Inflammatory macrophage treated with lipopolysaccharide for 4 hours (primary cell): ENCODE results near the gene FTCDNL1.

Experiments used
- DNase-seq: peaks from one replicate; pipeline ENCODE4 v3.0.0-alpha.2; 2020

FTCDNL1 gene

DNA sequence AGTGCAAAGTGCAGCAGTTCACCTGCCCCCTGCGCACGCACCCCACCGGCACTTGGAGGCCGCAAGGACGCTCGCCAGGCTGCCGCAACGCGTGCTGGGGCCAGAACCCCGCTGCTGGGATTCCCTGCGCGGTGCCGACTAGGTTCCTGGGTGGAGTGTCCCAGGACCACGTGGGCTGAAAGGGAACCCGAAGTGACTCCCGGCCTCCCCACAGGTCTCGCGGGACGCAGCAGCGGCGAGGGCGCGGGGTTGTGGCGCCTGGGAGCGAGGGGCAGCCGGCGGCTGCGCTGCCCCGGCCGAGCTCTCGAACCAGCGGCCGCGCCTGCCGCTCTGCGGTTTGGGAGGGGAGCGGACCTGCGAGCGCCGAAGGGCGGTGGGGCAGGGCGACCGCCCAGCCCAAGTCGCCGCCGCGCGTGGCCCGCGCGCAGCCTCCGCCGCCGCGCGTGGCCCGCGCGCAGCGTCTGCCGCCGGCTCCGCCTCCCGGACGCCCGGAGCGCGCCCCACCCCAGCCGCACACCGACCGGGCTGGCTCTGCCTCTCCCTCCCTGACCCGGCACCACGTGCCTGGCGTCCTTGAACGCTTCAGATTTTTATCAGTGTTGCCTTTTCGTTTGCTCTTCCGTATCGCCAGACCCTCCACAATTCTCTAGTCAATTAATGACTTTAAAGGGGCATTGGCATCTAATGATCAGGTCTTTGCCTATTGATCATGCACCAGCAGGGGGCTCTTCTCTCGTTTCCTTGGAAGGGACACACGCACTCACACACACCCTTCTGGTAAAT is at the start of gene FTCDNL1:
Gene FTCDNL1 (minus strand): TSS at position 475 of the 783 bp plus-strand sequence. CDS start 2,230 bp downstream, outside the sequence.
- DNase-seq = peak; percentile 76

DNA sequence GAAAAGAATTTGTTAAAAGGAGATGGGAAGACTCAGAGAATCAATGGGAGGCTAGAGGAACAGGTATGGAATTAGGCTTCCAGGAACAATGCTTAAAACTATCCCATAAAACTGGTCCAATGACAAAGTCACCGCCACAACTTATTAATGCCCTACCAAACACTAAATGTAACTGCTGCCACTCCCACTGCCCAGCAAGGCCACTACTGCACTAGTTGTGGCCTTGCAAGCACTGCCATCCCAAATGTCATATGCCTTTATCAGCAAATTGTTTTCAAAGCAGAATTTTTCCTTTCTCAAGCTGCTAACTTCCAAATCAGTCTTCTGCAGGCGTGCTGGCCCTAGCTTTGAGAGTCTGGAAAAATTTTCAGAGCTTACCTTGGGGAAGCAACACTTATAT is 45.6 kb upstream of the FTCDNL1 start:
- DNase-seq = no peak

DNA sequence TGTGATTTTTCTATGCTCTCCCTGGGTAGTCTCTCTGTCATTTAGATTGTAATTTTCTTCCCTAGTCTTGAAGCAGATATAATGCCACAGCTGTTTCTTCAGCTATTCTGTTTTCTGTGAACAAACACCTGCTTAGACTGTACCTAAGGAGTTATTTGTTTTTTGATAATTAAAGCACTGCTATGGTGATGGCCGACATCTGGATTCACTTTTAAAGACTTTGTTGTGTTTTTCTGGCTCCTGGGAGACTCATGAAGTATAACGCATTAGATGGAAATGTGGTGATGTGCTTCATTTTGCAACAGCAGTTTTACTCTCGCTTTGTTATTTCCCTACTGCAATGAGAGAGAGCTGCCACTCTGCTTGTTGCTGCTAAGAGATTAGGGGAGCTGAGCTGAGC is 44.4 kb upstream of the FTCDNL1 start:
- no peak for DNase-seq

DNA sequence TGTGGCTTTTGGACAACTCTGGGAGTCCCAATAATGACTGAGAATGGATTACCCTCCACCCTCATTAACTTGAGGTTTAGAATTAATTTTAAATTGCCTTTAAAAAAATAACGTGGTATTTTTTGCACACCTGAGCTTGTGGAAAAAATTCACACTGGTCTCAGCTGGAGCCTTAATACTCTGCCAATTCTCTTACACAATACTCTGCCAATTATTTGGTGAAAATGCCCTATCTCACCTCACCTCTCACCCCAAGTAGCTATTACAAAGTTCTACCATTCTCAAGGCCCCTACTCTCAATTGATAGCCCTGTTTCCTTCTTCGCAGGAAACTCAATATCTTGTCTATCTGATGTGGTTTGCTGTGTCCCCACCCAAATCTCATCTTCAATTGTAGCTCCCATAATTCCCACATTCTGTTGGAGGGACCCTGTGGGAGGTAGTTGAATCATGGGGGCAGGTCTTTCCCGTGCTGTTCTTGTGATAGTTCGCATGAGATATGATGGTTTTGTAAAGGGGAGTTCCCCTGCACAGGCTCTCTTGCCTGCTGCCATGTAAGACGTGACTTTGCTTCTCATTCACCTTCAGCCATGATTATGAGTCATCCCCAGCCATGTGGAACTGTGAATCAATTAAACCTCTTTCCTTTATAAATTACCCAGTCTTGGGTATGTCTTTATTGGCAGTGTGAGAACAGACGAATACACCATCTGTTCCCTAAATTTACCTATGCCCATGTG is 32.7 kb upstream of the FTCDNL1 start:
- no peak for DNase-seq

DNA sequence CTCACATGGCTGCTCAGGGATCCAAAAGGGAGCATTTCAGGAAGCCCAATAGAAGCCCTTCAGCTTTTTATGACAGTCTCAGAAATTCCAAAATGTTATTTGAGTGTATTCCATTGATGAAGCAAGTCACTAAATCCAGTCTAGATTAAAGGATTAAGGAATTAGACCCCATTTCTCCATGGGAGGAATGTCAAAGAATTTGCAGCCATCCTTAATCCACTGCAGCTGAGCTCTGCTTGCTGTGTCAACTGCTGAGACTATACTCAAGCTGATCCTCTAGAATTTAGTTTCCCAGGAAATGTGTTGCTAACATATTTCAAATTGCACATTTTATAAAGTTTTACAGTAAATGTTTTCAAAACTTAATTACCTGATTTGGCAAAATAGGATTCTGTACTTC is 31.7 kb upstream of the FTCDNL1 start:
- DNase-seq = no peak

DNA sequence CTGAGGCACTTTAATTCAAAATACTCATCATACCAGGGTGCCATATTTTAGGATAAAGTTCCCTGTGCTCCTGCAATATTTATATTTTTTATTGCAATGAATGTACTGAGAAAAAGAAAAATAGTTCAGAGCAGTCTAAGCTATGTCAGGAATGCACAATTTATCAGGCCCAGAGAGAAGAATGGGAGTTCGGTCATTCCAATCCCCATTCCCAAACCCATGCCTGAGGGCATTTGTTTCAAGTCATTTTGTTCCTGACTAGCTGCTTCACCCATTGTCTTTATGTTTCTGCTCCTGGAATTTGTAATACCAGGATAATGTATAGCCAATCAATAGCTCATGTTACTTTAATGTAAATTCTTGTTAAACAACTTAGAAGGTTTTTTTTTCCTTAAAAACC is 24.4 kb upstream of the FTCDNL1 start:
- no peak for DNase-seq

DNA sequence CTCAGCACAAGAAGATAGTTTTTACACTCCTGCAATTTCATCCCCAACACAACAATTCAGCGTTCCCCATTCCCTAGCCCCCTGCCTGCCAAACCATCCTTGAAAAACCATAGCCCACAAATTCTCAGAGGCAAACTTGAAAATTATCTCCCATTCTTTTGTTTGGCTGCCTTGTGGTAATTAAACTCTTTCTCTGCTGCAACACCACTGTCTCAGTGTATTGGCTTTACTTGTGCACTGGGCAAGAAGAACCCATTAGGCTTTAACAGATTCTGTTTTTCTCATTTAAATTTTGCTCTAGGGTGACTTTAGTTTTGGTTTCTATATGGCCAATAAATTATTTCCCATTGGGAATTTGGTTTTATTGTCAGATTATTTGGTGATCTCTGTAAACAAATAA is 23.2 kb upstream of the FTCDNL1 start:
- no peak for DNase-seq

DNA sequence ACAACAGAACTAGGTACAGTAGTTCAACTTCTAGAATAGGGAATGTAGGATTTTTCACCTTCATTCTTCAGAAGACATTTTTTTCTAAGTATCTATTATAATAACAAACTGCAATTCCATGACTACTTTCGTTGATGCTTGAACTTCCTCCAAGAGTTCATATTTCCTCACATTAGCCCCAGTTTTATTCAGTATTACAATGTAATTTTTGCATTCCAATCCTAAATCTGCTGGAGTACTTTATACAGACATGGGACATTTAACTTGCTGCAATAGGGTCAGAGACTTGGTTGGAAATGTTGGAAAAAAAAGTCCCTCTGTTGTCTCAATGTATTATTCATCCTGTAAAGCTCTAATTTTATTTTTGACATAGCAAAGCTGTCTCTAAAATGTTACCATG is 19.6 kb upstream of the FTCDNL1 start:
- no peak for DNase-seq

DNA sequence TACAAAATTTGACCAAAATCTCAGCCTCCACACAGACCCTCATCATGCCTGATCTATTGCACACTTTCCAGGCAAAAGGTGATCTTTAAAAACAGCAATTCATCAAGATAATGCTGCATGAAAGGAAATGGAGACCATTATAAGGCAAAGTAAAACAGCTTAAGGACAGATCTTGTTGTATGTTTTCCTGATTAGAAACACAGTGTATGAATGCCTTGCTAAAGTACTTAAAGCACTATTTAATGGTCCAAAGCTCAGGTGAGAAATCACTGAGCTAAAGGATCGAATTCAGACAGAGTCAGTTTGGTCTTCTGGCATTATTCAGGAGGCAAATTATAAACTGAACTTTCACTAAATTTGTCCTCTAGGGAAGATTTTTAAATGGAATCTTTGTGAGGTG is 18.7 kb upstream of the FTCDNL1 start:
- DNase-seq = no peak

DNA sequence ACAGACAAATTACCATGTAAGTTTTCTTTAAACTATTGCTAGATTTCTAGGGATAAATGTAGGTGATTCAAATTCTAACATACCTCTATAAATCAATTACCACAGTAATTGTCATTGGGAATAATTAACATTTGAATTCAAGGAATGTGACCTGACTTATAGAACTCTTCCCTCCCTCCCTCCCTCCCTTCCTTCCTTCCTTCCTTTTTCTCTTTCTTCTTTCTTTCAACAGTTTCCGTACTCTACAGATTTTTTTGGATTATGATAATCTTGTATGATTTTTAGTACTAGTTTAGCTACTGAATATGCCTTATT is 18.2 kb upstream of the FTCDNL1 start:
- no peak for DNase-seq

DNA sequence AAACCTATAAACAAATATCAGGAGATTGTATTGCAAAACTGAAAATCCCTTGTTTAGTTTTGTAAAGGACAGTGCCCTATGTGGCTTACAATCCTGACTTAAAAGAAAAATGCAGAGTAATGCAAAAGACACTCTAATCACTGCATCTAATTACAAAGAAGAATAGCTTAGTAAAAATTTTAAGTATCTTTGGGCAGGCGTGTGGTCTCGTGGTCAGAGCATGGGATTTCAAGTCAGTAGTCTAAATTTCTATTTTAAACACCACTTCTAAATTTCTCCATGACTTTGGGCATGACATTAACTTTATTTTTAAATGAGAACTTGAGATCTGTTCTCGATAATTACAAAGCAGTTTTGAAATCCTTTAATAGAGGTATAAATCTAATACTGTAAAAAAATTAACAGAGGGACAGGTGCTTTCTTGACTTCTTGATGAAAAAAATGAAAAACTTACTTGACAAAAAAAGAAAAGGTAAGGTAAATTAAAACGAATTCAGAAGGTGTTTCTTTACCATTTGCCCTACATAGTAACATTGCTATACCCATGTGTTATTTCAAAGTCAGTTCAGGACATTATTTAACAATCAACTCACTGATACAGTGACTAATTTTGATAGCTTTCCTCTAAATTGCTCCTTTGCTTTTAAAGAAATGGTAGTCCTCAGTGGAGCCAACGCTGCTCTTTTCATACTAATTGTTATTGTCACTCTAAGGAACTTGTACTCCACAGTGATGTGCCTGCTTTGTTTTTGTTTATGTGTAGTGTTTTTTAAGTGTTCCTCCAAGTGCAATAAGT is 17.6 kb upstream of the FTCDNL1 start:
- DNase-seq = no peak

DNA sequence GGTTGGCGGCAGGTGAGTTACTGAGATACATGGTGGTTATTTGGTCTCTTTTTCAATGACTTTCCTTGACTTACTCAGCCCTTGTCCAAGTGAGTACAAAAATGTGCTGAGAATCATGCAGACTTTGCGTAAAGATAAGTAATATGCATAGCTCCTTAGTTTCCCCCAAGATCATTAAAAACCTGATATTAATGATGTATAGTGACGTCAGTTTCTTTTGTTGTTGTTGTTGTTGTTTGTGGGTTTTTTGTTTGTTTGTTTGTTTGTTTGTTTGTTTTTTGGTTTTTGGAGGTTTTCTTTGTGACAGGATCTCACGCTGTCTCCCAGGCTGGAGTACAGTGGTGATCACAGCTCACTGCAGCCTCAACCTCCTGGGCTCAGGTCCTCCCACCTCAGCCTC is 14.9 kb upstream of the FTCDNL1 start:
- DNase-seq = no peak

DNA sequence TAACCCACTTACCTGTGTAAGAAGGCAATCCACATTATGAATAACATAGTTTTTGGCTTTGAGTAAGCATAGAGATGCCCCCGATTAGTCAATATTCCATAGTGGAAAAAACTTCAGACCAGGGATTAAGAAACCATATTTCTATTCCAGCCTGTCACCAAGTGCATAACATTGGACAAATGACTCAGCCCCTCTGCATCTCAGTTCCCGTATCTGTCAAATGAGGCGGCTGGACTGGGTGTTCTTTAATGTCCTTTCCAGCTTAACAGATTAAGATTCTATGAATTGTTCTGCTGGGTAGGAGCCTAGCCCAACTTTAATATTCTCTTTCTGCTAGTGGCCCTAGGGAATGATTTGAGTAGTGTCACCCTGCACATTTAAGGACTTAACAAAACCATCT is 11.8 kb upstream of the FTCDNL1 start:
- DNase-seq = peak; percentile 16

DNA sequence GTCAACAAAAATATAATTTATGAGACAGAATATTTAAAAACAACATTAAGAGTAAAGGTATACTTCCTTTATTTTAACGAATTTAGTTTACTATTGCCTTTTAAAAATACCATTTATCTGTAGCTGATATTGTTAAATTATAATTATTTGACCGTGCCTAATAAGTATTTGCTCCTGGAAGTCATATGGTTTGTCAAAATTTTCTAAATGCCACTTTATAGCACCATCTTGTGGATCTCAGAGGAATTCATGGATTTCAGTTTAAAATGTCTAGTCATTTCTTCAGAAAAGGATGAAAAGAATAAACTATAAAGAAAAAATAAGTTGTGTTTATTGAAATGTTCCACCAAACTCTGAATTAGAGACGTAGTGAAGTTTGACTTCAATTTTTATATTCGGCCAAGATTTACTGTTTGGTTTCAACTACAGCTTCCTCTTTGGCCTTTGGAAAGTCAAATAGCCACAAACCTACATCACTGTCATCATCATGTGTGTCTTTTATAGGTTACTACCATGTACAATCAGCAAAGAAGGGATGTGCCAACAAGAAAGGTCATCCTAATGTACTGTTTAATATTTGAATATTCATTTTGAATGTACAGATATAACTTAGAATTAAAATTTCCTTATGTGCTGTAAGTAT is 10.3 kb upstream of the FTCDNL1 start:
- peak; percentile 69 for DNase-seq

DNA sequence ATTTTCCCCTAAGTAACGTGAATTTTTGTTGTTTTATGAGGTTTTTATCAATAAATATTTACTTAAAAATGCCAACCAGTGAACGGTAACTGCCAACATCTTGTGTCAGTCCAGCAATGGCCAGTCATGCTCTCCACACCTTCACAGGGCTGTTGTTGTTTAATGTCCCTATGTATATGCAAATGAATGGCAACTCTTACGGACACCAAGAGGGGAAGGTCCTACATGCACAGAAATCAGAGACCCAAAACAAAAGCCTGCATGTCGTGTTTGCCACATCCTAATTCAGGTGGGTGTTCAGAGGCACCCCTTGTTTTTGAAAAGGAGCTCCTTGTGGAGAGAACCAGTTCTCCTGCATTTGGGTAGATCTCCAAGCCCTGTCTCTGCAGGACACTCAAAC is 4.8 kb upstream of the FTCDNL1 start:
- DNase-seq = no peak

DNA sequence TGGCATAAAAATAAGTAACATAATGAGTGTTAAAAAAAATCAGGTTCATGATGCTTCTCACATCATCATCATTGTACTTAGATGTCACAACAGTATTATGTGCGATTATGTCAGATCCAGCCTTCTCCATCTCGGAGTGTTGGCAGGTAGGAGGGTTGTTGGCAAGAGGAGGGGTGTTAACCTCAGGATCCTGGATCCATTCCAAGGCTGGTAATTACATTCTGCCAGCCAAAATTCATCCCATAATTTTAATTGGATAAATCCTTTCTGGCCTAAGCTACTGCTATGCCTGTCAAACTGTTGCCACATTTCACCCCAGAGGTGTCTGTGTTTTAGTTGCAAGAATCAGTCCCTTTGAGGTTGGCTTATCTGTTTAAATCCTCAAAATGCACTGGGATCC is 891 bp upstream of the FTCDNL1 start:
- no peak for DNase-seq

DNA sequence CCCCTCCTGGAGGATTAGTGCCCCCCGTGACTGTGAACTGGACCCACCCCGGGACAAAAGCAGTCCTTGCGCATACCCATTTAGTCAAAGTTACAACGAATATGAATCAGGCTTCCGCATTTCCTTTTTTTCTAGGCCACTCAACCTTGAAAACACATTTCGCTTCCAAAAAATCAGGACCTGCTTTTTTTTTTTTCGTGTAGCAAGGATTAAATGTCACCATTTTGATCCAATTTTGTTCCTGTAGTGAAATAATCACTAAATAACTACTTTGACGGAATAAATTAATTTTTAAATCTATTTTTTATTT is 464 bp upstream of the FTCDNL1 start:
- DNase-seq = peak; percentile 64

DNA sequence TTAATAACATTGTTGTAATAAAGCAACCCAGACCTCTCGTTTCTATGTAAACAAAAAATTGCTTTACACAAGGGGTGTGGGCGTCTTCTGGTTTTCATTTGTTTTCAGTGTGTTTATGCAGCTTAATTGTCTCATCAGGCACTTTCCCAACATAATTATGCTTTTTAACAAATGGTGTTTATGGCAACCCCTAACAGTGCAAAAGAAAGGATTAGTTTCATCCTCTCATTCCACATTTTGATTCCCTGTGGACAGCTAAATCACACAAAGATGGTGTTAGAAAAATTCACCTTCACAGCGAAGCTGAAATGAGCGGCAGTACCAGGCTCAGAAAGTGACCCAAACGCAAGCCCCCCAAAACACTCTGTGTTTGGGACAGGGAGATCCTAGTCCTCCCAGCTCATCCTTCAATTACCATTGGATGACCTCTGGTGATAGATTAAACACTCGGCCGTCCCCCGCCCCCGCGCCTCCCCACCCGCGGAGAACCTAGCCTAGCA is 724 bp downstream of the FTCDNL1 start:
- DNase-seq = peak; percentile 26

DNA sequence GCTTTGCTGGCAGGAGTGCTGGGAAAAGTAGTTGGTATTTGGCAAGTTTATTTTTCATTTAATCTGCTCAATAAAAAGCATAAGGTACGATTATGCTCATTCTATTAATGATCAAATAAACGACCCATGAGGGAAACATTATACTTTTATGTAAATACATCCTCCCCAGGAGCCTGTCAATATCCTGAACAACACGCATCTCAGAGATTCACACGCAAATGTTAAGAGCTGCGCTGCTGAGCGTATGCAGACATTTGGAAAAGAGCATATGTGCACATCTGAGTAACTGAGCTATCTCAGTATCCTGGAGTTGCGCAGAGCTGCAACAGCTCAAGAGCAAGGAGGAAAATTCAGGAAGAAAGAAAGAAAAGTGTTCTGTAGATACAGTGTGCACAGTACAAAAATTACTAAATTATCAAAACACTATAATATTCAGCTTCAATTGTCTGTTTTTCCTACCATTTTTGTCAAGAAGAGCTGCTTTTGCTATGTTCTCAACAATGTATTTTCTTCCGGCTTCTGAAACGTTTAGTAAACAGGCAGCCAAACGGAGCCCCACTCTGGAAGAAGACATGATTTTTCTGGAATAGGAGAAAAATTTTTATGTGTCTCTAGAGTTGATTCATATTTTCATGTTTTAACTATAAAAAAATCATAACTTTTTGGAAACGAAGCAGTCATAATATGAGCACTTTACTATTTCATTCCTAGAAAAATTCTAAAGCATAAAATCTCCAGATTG is 2.4 kb downstream of the FTCDNL1 start:
- no peak for DNase-seq

DNA sequence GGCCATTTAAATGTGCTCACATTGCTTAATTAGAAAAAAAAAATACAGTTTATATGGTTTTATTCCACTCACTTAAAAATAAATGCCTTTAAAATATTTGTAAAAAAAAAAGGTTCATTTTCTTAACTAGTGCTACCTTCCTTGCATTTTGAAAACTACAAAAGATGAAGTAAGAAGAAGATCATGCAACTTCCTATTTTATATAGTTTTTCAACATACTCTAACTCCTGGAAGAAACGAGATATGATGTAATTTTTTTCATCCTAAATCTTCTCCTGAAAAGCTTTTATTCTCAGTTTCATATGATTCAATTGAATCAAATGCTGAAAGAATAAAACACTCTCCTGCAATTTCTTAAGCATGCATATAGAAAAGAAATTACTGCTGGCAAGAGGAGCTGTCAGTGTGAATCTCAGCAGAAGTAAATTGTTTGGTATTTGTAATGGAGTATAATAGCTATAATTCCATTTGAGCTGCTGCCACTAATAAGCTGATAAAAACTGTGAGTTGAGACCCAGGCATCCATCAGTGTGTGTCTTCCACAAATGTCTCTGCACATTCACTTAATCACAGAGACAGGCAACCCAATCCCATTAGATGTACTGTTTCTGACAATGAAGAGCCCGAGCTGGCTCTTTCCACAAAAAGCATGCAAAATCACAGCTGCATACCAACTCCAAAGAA is 3.7 kb downstream of the FTCDNL1 start:
- peak; percentile 63 for DNase-seq

DNA sequence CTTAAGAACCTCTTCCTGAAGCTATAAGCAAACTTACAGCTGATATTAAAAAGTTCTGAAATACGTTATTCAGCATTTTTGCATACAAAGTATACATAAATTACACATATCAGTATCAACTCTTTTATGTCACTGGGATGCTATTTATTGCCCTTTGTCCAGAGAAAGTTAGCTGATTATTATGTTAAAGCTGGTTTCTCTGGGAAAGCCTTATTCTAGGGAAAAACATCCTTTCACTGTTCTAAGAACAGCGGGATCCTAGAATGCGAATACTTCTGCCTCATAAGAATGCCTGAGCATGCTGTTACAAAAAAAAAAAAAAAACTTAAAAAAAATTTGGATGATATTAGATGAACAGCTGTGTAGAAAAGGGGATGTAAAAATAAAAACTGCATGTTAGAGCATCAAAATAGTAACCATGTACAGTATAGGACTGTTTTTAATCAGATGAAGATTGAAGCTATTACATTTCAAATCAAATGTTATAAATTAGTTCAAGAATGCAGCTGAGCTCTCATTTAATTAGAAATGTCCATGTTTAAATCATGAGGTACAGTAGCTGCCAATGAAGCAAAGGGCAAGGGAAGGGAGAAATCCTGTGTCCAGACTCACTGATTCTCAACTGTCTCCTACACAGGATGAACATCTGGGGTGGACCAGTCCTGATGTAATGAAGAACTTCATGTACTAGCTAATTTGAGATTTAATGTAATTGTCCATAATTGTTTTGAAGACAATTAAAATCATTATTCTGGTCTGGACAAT is 8.2 kb downstream of the FTCDNL1 start:
- DNase-seq = no peak
